ENCODE measurements around the gene SCD5.

The SCD5 gene

GRCh38 chr4:82583897-82584587 is 214.6 kb downstream of the SCD5 start:
- no peak for DNase-seq

GRCh38 chr4:82579932-82580331 is 218.7 kb downstream of the SCD5 start:
- DNase-seq: no peak

Data from NCI-H446 (cell line).